ENCODE results near the gene ANO9.

Gene ANO9

DNA sequence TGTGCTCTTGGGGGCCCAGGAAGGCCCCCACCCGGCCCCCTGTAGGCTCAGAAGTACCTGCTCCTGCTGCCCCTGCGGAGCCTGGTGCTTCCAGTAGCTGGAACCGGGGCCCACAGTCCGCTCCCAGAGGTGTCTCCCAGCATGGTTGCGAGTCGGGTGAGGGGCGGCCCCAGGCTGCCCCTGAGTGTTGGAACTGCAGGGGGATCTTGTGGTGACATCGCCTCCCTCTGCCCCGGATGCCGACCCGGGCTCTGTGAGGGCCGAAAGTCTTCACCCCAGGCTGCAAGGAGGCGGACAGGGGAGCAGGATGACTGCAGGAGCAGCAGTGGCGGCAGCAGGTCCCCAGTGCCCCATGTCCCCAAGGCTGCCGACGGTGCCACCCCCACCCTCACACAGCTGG is 57.3 kb downstream of the ANO9 start:
- Histone ChIP-seq H3K9me3 (replicated peaks; ENCODE audit: insufficient read depth, low read length) (no peaks in the 10 kb centered on the region), H3K27me3 (replicated peaks; ENCODE audit: insufficient read depth, low read length) (peaks cover 84% of the 10 kb centered on the region), H3K27ac (ENCODE audit: low read length) (no peak overlapping the region), H2AFZ (ENCODE audit: low read length) (no peak overlapping the region), H3K9me2 (replicated peaks; ENCODE audit: insufficient read depth, low read length) (no peaks in the 10 kb centered on the region), H3K36me3 (replicated peaks; ENCODE audit: insufficient read depth, low read length) (no peaks in the 10 kb centered on the region), H3F3A (ENCODE audit: insufficient read depth, low read length) (no peaks in the 10 kb centered on the region), H3K79me2 (ENCODE audit: low read length) (no peaks in the 10 kb centered on the region), H3K9ac (ENCODE audit: low read length) (no peak overlapping the region), H4K20me1 (ENCODE audit: insufficient read depth, low read length) (no peaks in the 10 kb centered on the region), H3K4me2 (ENCODE audit: low read depth, low read length) (no peak overlapping the region), H3K4me3 (ENCODE audit: low read length) (no peak overlapping the region), H3K4me1 (ENCODE audit: low read length) (no peaks in the 10 kb centered on the region)
- no peak for DNase-seq
- TF ChIP-seq EZH2phosphoT487 (IDR thresholded peaks at IDR 0.05; ENCODE audit: low read length) (no peak), EZH2 (optimal IDR thresholded peaks at IDR 0.05; ENCODE audit: low read depth, low read length) (no peak)
- TF ChIP-seq, protein P1, sequence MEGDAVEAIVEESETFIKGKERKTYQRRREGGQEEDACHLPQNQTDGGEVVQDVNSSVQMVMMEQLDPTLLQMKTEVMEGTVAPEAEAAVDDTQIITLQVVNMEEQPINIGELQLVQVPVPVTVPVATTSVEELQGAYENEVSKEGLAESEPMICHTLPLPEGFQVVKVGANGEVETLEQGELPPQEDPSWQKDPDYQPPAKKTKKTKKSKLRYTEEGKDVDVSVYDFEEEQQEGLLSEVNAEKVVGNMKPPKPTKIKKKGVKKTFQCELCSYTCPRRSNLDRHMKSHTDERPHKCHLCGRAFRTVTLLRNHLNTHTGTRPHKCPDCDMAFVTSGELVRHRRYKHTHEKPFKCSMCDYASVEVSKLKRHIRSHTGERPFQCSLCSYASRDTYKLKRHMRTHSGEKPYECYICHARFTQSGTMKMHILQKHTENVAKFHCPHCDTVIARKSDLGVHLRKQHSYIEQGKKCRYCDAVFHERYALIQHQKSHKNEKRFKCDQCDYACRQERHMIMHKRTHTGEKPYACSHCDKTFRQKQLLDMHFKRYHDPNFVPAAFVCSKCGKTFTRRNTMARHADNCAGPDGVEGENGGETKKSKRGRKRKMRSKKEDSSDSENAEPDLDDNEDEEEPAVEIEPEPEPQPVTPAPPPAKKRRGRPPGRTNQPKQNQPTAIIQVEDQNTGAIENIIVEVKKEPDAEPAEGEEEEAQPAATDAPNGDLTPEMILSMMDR (IDR thresholded peaks at IDR 0.05; ENCODE audit: low read length): no peak

DNA sequence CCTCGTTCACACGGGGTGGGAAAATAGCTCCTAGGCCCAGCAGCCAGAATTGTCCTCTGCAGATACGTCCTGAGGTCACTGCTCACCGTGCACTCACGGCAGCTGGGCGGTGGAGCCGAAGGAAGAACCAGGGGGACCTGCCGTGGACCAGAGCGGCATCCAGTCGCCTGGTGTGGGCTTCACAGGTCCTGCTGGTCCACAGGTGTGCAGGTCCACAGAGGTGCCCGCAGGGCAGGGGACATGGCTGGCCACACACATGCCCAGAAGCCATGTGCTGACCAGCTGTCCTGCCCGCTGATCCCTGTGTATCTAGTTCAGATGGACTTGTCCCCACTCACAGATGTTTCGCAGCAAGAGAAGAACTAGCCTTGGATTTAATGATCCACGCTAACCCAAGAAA is 58.4 kb downstream of the ANO9 start:
- no peak for DNase-seq
- Histone ChIP-seq H3K4me3 (ENCODE audit: low read length) (no peak overlapping the region), H3K9me3 (replicated peaks; ENCODE audit: insufficient read depth, low read length) (no peaks in the 10 kb centered on the region), H3K36me3 (replicated peaks; ENCODE audit: insufficient read depth, low read length) (no peaks in the 10 kb centered on the region), H3F3A (ENCODE audit: insufficient read depth, low read length) (no peaks in the 10 kb centered on the region), H3K27ac (ENCODE audit: low read length) (no peak overlapping the region), H3K27me3 (replicated peaks; ENCODE audit: insufficient read depth, low read length) (peaks cover 84% of the 10 kb centered on the region), H3K4me2 (ENCODE audit: low read depth, low read length) (no peak overlapping the region), H3K9ac (ENCODE audit: low read length) (no peak overlapping the region), H2AFZ (ENCODE audit: low read length) (no peak overlapping the region), H3K79me2 (ENCODE audit: low read length) (no peaks in the 10 kb centered on the region), H3K9me2 (replicated peaks; ENCODE audit: insufficient read depth, low read length) (no peaks in the 10 kb centered on the region), H3K4me1 (ENCODE audit: low read length) (no peaks in the 10 kb centered on the region), H4K20me1 (ENCODE audit: insufficient read depth, low read length) (no peaks in the 10 kb centered on the region)
- no peak for TF ChIP-seq EZH2phosphoT487 (IDR thresholded peaks at IDR 0.05; ENCODE audit: low read length)
- TF ChIP-seq, protein P1 (IDR thresholded peaks at IDR 0.05; ENCODE audit: low read length): no peak
- TF ChIP-seq EZH2 (optimal IDR thresholded peaks at IDR 0.05; ENCODE audit: low read depth, low read length): no peak

DNA sequence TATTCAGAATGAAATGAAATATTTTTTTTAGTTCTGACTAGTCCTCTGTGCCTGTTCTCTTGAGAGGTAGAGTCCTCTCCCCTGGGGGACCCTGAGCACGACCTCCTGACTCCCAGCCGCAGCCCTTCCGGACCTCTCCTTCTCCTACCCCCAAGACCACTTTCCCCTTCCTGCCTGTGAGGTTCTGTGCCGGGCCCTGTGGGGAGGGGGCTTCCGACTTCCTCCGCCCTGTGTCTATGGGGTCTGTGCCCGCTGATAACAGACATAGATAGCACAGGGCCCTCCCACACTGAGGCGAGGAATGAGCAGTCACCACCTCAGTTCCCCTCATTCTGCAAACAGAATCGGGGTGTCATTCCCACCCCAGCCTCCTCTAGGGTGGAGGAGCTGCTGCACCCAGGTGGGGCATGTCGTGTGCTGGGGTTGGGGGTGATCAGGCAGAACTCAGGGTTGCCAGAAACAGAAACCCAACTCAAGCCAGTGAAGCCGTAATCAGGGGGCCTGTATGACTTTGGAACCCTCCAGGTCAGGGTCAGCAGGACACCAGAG is 59.7 kb downstream of the ANO9 start:
- no peak overlapping the region for H2AFZ ChIP-seq (ENCODE audit: low read length)
- H3K4me2 ChIP-seq (ENCODE audit: low read depth, low read length): no peak overlapping the region
- no peaks in the 10 kb centered on the region for H3K4me1 ChIP-seq (ENCODE audit: low read length)
- TF ChIP-seq EZH2phosphoT487 (IDR thresholded peaks at IDR 0.05; ENCODE audit: low read length) (no peak), EZH2 (optimal IDR thresholded peaks at IDR 0.05; ENCODE audit: low read depth, low read length) (no peak)
- TF ChIP-seq, protein P1 (IDR thresholded peaks at IDR 0.05; ENCODE audit: low read length): no peak
- no peaks in the 10 kb centered on the region for H4K20me1 ChIP-seq (ENCODE audit: insufficient read depth, low read length)
- no peaks in the 10 kb centered on the region for H3K79me2 ChIP-seq (ENCODE audit: low read length)
- H3K27me3 ChIP-seq (replicated peaks; ENCODE audit: insufficient read depth, low read length): peaks cover 78% of the 10 kb centered on the region
- H3K9ac ChIP-seq (ENCODE audit: low read length): no peak overlapping the region
- H3K27ac ChIP-seq (ENCODE audit: low read length): no peak overlapping the region
- no peaks in the 10 kb centered on the region for H3K9me2 ChIP-seq (replicated peaks; ENCODE audit: insufficient read depth, low read length)
- no peaks in the 10 kb centered on the region for H3F3A ChIP-seq (ENCODE audit: insufficient read depth, low read length)
- DNase-seq: no peak
- H3K36me3 ChIP-seq (replicated peaks; ENCODE audit: insufficient read depth, low read length): no peaks in the 10 kb centered on the region
- H3K4me3 ChIP-seq (ENCODE audit: low read length): no peak overlapping the region
- H3K9me3 ChIP-seq (replicated peaks; ENCODE audit: insufficient read depth, low read length): no peaks in the 10 kb centered on the region
